Measurements from ENCODE around the gene DDR2. TPM values are rescaled to one million over a fixed set of nuclear protein-coding genes. Genes with fewer than 3 reads are reported as not detected.
"Not testable (repeated sequence)": the region's sequence is repeated elsewhere in the genome, so short reads cannot be mapped to it uniquely, and the experiment has no call there.

The DDR2 gene
- total and polyA plus RNA-seq, 2 of the 4 experiments (the other 2 are of a cell fraction) = 66.1 to 245 TPM

DNA sequence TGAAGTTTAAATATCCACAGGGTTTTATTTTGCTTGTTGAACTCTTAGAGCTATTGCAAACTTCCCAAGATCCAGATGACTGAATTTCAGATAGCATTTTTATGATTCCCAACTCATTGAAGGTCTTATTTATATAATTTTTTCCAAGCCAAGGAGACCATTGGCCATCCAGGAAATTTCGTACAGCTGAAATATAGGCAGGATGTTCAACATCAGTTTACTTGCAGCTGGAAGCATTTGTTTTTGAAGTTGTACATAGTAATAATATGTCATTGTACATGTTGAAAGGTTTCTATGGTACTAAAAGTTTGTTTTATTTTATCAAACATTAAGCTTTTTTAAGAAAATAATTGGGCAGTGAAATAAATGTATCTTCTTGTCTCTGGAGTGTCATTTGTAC lies 32.8 kb upstream of the DDR2 start:
- 0 out of 2 replicates have a peak, but pooled peaks cover 2% of the 10 kb centered on the region for H3K9me1 ChIP-seq (ENCODE audit: insufficient read depth, low read length)
- peaks cover 17% of the 10 kb centered on the region for H3K36me3 ChIP-seq (ENCODE audit: control insufficient read depth, insufficient read depth, low read length)
- H4K8ac ChIP-seq (ENCODE audit: low read depth in 2 of 2, low read length in 2 of 2) = no peak overlapping the region
- H3K56ac ChIP-seq (ENCODE audit: extremely low read depth, insufficient read depth, low read length) = no peak overlapping the region
- no peak overlapping the region for H2BK20ac ChIP-seq (ENCODE audit: low read depth, low read length)
- no peaks in the 10 kb centered on the region; the same call in 1 of the 2 replicates for H4K20me1 ChIP-seq (ENCODE audit: insufficient read depth, low read length)
- no peak overlapping the region for H4K91ac ChIP-seq (ENCODE audit: insufficient read depth, low read depth, low read length)
- no peak overlapping the region for H3K14ac ChIP-seq (replicated peaks; ENCODE audit: low read depth, low read length)
- no peak overlapping the region for H3K4me2 ChIP-seq (ENCODE audit: low read depth, low read length)
- H3K18ac ChIP-seq (ENCODE audit: low read depth, low read length) = no peak overlapping the region
- no peak overlapping the region for H2AFZ ChIP-seq (replicated peaks; ENCODE audit: low read length, poor library complexity)
- ChIA-PET CTCF (interaction anchor here (0.7 kb wide), 1 partner anchor 162 kb away, joined by 3 read pairs; no protein-coding TSS in a partner anchor), POLR2A (ENCODE audit: unreplicated experiment) (interaction anchor here (1.0 kb wide), 1 partner anchor 39 kb away, joined by 3 read pairs; no protein-coding TSS in a partner anchor)
- TF ChIP-seq, protein P1, sequence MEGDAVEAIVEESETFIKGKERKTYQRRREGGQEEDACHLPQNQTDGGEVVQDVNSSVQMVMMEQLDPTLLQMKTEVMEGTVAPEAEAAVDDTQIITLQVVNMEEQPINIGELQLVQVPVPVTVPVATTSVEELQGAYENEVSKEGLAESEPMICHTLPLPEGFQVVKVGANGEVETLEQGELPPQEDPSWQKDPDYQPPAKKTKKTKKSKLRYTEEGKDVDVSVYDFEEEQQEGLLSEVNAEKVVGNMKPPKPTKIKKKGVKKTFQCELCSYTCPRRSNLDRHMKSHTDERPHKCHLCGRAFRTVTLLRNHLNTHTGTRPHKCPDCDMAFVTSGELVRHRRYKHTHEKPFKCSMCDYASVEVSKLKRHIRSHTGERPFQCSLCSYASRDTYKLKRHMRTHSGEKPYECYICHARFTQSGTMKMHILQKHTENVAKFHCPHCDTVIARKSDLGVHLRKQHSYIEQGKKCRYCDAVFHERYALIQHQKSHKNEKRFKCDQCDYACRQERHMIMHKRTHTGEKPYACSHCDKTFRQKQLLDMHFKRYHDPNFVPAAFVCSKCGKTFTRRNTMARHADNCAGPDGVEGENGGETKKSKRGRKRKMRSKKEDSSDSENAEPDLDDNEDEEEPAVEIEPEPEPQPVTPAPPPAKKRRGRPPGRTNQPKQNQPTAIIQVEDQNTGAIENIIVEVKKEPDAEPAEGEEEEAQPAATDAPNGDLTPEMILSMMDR (conservative IDR thresholded peaks at IDR 0.05; ENCODE audit: low read depth, low read length) = no peak
- TF ChIP-seq RCOR1 (IDR thresholded peaks at IDR 0.05; ENCODE audit: insufficient replicate concordance, low read length) (no peak), CEBPB (IDR thresholded peaks at IDR 0.05; ENCODE audit: low read depth, low read length) (no peak)
- no peak overlapping the region for H3K9ac ChIP-seq (ENCODE audit: low read depth, low read length)
- no peak for ATAC-seq (ENCODE audit: low read depth)
- BruUV-seq (replicated peaks) = no TSS peak
- no peaks in the 10 kb centered on the region for H3K4me1 ChIP-seq (ENCODE audit: control insufficient read depth, insufficient read depth, low read length)
- dilution Hi-C loops (cut with HindIII; ENCODE audit: low sequenced_read_pairs, unreplicated experiment) = no loop called here
- H3K27ac ChIP-seq (ENCODE audit: insufficient read depth, low read length) = no peak overlapping the region
- DNase-seq = no peak
- no peak overlapping the region for H2BK120ac ChIP-seq (ENCODE audit: low read depth, low read length)
- no peaks in the 10 kb centered on the region for H3K9me3 ChIP-seq (ENCODE audit: control insufficient read depth, insufficient read depth, low read length)
- H2BK5ac ChIP-seq (ENCODE audit: low read depth, low read length, poor library complexity, severe bottlenecking) = no peak overlapping the region
- intact Hi-C loops (cut with micrococcal nuclease) = no loop called here
- H2AK9ac ChIP-seq (replicated peaks; ENCODE audit: low read depth, low read length, poor library complexity) = no peak overlapping the region
- peaks cover 5 to 17% of the 10 kb centered on the region in 2 experiments; a peak in 3 of 4 replicates for H3K79me1 ChIP-seq (ENCODE audit: low read depth in 1 of 2, low read length in 2 of 2)
- no peak overlapping the region for H2BK15ac ChIP-seq (ENCODE audit: low read depth, low read length)
- H3K4ac ChIP-seq (ENCODE audit: low read depth, low read length) = no peak overlapping the region
- no peak overlapping the region for H2AK5ac ChIP-seq (ENCODE audit: low read depth, low read length)
- H3K27me3 ChIP-seq (ENCODE audit: control insufficient read depth, insufficient read depth, low read length) = no peaks in the 10 kb centered on the region
- no peak overlapping the region for H3K23ac ChIP-seq (ENCODE audit: low read depth, low read length)
- H4K5ac ChIP-seq (ENCODE audit: low read depth, low read length) = no peak overlapping the region
- no CpG with 5 or more reads among the region's 1 CpG for WGBS, 2 experiments (ENCODE audit: extremely low coverage in 2 of 2, insufficient read length in 1 of 2)
- no peak overlapping the region for H3K4me3 ChIP-seq (ENCODE audit: insufficient read depth, low read depth, low read length)
- in situ Hi-C loops (cut with MboI; ENCODE audit: low sequenced_read_pairs) = no loop called here

DNA sequence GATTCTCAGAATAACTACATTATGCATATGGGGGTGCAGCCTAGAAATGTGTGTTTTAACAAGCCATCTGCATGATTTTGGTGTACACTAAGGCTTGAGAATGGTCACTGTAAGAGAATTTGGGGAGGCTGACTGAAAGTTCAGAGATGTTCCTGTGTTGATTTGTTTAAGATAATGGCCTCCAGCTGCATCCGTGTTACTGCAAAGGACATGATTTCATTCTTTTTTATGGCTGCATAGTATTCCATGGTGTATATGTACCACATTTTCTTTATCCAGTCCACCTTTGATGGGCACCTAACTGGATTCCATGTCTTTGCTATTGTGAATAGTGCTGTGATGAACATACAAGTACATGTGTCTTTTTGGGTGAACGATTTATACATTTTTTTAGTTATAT lies 29.1 kb upstream of the DDR2 start:
- H2BK15ac ChIP-seq (ENCODE audit: low read depth, low read length); CTCF ChIA-PET; H4K20me1 ChIP-seq (ENCODE audit: insufficient read depth, low read length); H4K91ac ChIP-seq (ENCODE audit: insufficient read depth, low read depth, low read length); H2AK9ac ChIP-seq (replicated peaks; ENCODE audit: low read depth, low read length, poor library complexity); H3K56ac ChIP-seq (ENCODE audit: extremely low read depth, insufficient read depth, low read length); ATAC-seq (ENCODE audit: low read depth); in situ Hi-C loops (cut with MboI; ENCODE audit: low sequenced_read_pairs); H2BK20ac ChIP-seq (ENCODE audit: low read depth, low read length); DNase-seq; H2BK5ac ChIP-seq (ENCODE audit: low read depth, low read length, poor library complexity, severe bottlenecking); H3K4ac ChIP-seq (ENCODE audit: low read depth, low read length); H2BK120ac ChIP-seq (ENCODE audit: low read depth, low read length); H3K27ac ChIP-seq (ENCODE audit: insufficient read depth, low read length); H3K9me1 ChIP-seq (ENCODE audit: insufficient read depth, low read length); POLR2A ChIA-PET (ENCODE audit: unreplicated experiment); H2AFZ ChIP-seq (replicated peaks; ENCODE audit: low read length, poor library complexity); H3K4me1 ChIP-seq (ENCODE audit: control insufficient read depth, insufficient read depth, low read length); intact Hi-C loops (cut with micrococcal nuclease); H2AK5ac ChIP-seq (ENCODE audit: low read depth, low read length); H3K14ac ChIP-seq (replicated peaks; ENCODE audit: low read depth, low read length); H3K4me3 ChIP-seq (ENCODE audit: insufficient read depth, low read depth, low read length); dilution Hi-C loops (cut with HindIII; ENCODE audit: low sequenced_read_pairs, unreplicated experiment); H3K23ac ChIP-seq (ENCODE audit: low read depth, low read length); H3K9ac ChIP-seq (ENCODE audit: low read depth, low read length); H4K5ac ChIP-seq (ENCODE audit: low read depth, low read length); BruUV-seq (replicated peaks); H4K8ac ChIP-seq (ENCODE audit: low read depth in 2 of 2, low read length in 2 of 2); H3K4me2 ChIP-seq (ENCODE audit: low read depth, low read length); H3K9me3 ChIP-seq (ENCODE audit: control insufficient read depth, insufficient read depth, low read length); H3K27me3 ChIP-seq (ENCODE audit: control insufficient read depth, insufficient read depth, low read length); H3K18ac ChIP-seq (ENCODE audit: low read depth, low read length): not testable (repeated sequence)
- Histone ChIP-seq H3K79me1 (ENCODE audit: low read depth in 1 of 2, low read length in 2 of 2) (peaks cover 0 to 16% of the 10 kb centered on the region in 2 experiments; a peak in 3 of 4 replicates), H3K36me3 (ENCODE audit: control insufficient read depth, insufficient read depth, low read length) (peaks cover 15% of the 10 kb centered on the region)
- WGBS, 2 experiments (ENCODE audit: extremely low coverage in 2 of 2, insufficient read length in 1 of 2) = no CpG with 5 or more reads among the region's 2 CpGs

All from IMR-90 (cell line).